Stimulated activated CD4-positive, alpha-beta T cell treated with anti-CD3 and anti-CD28 coated beads, Interleukin-12 subunit alpha, Interleukin-12 subunit beta, amount 100 ng/mL, for 24 hours (primary cell): Measurements from ENCODE around the gene SLC40A1.

Experiments
- DNase-seq, 2 experiments: peaks; one replicate each; pipeline ENCODE4 v3.0.0-alpha.2; 2020; ENCODE audit warnings: low read depth in 2 of 2

Gene SLC40A1

DNA sequence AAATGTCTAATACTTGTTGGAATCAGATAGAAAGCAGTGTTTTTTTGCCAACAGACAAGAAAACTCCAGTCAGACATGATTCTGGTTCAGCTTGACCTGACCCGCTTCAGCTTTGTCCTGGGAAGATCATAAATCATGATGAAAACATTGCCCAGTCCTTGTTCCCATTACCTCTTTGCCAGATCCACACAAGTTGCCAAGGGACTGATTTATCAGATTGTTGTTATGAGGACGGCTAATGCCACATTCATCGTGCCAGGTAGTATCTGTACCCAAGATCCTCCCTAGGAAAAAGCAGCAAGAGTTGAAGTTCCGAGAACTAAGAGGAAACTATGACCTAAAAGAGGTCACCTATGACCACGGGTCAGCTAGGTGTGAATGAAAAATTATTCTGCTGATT is 39.0 kb downstream of the SLC40A1 start:
- no peak for DNase-seq

- no peak for DNase-seq
These were observed 40.0 kb downstream of the SLC40A1 start for GRCh38 chr2:189540551-189540950.

DNA sequence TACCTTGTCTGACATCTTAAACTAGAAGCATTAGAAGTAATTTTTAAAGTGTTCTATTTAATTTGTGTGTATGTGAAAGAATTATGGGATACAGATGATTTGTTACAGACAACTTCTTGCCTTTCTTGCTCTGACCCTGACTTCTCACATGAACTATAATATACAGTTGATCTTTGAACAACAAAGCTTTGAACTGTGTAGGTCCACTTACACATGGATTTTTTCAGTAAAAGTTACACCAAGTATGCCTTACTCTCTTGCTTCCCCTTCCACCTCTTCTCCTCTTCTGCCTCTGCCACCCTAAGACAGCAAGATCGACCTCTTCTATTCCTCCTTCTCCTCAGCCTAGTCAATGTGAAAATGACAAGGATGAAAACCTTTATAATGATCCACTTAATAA is 42.2 kb downstream of the SLC40A1 start:
- no peak for DNase-seq

DNA sequence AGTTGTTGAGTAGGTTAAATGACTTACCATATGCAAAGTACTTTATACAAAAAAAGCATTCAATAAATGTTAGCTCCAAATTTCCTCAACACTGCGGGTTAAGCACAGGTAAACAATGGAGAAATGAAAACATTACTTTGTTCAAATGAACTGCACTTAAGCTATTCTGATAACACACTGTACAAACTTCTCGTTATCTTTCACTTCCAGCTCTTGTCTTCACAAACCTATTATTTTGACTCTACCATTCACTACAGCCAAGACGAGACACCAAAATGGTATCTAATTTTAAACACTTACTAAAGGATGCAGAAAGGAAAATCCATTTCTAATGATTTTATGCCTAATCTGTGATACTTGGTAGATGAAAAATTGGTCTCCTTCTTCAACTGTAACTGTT is 43.8 kb downstream of the SLC40A1 start:
- no peak for DNase-seq

- no peak for DNase-seq
These were observed 45.4 kb downstream of the SLC40A1 start for GRCh38 chr2:189534854-189535832.

GRCh38 chr2:189533288-189534035 is 47.1 kb downstream of the SLC40A1 start:
- no peak for DNase-seq

GRCh38 chr2:189530965-189531637 is 49.5 kb downstream of the SLC40A1 start:
- DNase-seq, result no peak

- no peak for DNase-seq
These were observed 52.0 kb downstream of the SLC40A1 start for GRCh38 chr2:189528617-189529016.

DNA sequence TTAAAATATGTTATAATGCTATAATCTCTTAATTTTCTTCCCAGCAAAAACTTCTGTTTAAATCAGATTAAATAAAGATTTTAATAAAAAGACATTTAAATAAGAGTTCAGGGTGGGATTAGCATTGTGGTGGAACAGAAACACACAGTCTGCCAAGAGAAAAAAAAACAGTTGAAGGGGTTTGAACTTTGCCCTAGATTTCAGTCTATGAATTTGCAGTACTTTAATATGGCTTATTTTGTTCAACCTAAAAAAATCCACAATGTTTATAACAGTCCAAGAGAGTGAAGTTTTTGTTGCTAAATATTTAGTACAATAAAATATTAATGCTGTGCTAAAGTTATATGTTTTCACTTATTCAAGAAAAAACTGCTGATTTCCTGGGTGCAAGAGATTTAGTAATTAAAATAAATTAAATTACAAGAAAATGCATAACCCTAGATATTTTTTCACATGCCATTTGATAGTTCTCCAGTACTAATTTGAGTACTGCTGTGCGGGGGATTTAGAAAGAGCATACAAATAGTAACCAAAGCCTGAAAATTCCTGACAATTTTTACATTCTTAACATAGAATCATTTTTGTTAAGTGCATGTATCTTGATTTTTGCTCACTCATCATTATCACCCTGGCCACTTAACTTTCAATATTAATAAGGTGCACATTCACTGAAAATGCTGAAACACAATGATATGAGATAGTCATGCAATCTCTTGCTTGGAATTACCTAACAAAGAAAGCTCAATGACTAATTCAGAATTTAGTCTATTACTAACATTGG is 52.6 kb downstream of the SLC40A1 start:
- DNase-seq, result no peak

DNA sequence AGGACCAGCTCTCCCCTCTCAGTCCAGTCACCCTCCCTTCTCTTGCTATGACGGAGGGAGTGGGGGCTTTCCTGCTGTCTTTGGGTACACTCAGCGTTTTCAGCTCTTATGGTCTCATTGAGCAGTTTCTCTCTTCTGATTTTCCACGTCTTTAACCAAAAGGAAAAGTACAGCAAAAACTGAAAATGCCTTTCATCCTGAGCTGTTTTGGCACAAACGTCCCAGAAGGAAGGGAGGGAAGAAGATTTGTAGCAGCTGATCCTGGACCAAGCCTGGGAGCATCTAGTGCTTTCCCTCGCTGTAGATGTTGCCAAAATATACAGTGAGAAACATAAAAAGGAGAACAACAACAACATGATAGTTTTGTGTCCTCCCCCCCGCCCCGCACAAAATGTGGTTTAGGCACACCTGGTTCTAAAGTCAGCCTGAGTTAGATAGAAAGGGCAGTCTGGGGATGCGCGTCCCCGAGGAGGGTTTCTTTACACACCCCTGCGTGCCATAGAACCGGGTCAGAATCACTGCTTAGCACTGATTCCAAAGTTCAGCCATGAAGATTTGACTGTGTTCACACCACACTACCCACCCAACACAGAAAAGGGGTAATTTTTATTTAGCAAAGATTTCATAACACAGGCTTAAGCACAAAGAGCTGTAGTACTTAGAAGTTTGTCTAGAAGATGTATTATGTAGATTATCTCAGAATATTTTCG is 53.4 kb downstream of the SLC40A1 start:
- no peak for DNase-seq

DNA sequence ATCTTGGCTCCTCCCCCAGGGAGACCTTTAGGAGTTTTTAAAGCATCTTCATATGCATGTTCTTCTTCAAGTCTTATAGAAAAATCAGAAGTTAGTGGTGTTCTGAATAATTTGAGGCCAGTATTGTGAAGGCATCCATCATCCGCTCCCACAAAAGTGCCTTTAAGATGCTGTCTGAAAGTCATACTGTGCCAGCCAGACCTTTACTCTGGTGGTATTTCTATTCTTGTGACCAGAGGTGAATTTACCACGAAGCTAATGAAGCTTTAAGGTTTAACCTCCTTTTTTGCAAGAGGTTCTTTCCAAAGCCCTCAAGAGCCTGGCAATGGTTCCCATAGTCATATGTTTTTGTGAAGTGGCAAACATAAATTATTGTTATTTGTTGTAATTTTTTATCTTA is 54.3 kb downstream of the SLC40A1 start:
- DNase-seq, result no peak

DNA sequence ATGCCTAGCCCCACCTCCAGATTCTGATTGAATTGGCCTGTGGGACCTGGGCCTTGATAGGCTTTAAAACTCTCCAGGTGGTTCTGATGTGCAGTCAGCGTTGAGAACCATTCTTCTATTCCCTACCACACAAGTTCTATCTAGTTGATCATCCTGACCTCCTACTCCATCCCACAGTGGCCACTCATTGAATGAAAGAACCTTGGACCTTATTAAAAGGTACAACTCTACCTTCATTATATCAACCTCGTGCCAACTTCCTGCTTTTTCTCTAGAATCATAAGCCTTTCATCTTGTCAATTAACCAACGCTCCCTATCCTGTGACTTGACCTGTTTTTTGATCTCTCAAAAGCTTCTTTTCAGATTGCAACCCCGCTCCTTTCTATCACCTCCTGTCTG is 55.8 kb downstream of the SLC40A1 start:
- no peak for DNase-seq

DNA sequence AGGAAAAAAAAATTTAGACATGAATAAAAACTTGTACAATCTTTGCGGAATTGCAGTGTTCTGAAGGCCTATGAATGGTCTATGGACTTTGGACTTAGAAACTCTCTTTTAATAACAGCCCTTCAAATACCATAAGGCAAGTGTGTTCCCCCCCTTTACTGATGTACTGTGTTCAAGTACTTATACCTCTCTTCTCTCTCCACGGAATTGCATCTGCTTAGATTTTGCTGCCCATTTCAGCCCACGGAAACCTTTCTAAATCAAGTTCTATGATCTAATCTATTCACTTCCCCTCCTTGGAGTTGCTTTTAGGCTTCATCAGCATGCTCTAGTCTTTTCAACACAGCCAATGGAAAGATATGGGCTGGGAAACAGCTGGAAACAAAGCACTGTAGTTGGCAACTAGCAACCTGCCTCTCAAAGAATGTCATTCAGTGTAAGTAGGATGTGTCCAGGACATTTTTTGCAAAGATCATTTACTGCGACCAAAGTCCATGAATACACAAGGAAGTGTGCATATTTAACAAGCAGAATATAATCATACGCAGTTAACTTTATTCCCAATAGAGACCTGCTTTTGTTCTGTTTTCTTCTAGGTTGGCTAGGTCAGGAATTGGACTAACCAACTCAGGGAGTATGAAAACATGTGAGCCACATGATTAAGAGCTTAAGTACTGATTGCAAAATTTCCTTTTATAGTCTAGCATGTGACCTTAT is 58.0 kb downstream of the SLC40A1 start:
- no peak for DNase-seq

- no peak for DNase-seq
These were observed 58.7 kb downstream of the SLC40A1 start for GRCh38 chr2:189521699-189522434.

DNA sequence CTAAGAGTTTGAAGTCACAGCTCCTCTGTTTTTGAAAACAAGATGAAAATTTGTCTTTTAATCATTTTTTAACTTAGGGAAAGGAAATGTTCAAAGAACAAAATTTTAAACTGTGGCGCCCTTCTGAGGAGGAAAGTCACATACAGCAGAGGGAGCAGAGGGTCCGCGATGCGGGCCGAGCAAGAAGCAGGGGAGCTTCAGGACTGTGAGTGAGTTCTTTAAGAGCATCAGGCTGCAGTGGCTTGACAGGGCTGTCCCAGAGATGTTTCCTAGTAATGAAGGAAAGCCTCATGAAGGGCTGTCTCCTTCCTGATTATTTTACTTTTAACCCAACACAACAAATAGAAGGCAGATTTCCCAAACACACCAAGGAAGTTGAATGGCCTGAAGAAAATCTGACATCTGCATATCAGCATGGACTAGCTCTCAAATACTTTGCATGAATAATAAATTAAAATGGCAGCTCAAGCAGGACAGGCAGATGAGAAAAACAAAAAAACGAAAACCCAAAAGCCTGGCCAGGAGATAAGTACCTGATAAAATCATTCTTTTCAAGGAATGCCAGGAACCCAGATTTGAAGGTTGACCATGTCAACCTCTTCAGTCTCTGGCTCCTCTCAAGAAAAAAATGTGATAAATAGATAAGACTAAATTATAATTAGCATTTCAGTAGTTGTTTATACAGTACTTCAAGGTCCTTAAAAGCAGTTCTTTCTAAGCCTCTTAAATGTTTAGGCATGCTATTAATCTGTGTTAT is 60.8 kb downstream of the SLC40A1 start:
- DNase-seq, result no peak

GRCh38 chr2:189517847-189518535 is 62.6 kb downstream of the SLC40A1 start:
- DNase-seq, result no peak

DNA sequence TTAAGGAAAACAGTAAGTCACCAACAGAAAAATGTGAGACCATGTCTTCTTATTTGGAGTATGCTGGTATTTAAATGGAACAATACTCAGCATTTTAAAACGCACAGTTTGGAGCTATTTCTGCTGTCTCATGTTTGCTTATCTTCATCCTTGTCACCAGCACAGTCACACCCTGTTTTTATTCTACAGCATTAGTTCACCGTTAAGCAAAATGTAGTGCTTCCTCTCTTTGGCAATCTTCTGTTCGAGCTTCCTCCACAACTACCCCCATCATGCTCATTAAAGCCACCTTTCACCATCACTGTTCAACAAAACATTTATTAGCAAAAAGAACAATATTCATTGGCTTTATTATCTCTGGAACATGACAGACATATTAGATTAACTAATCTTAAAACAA is 64.0 kb downstream of the SLC40A1 start:
- no peak for DNase-seq

DNA sequence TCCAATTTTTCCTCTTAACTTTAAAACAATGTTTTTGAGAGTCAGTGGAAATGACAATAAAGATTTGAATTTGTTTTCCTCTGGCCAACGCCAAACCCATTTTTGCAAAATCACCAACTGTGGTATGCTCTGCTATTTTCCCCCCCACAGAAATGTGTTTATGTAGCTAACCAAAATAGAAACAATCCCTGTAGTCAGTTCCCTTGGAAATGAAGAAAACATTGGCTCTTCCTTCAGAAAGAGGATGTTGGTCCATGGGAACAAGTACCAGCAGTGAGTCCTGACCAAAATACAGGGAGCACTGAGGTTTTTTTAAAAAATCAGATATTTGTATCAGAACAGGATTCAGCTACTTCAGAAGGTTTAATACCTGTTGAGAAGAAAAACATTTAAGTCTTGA is 65.3 kb downstream of the SLC40A1 start:
- DNase-seq, result no peak
